GM21515 (cell line): ENCODE measurements around the gene IGF1R.

Experiments
- ATAC-seq: cut with Tn5 transposase; IDR thresholded peaks from one replicate; pipeline ENCODE4 v1.9.1; 2021; ENCODE audit not compliant: unreplicated experiment

The IGF1R gene

DNA sequence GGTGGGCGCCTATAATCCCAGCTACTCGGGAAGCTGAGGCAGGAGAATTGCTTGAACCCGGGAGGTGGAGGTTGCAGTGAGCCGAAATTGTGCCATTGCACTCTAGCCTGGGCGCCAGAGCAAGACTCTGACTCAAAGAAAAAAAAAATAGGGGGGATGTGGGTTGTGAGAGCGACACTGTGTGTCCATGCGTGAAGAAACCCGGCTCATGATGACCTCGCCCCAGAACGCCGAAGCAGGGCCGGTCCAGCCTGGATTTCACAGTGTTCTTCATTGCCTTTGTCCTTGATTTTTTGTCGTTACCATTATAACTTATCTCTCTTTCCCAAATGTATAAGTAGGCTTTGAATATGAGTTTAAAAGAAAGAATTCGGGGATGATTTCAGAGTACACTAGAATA is 230.5 kb downstream of the IGF1R start:
- no peak for ATAC-seq

DNA sequence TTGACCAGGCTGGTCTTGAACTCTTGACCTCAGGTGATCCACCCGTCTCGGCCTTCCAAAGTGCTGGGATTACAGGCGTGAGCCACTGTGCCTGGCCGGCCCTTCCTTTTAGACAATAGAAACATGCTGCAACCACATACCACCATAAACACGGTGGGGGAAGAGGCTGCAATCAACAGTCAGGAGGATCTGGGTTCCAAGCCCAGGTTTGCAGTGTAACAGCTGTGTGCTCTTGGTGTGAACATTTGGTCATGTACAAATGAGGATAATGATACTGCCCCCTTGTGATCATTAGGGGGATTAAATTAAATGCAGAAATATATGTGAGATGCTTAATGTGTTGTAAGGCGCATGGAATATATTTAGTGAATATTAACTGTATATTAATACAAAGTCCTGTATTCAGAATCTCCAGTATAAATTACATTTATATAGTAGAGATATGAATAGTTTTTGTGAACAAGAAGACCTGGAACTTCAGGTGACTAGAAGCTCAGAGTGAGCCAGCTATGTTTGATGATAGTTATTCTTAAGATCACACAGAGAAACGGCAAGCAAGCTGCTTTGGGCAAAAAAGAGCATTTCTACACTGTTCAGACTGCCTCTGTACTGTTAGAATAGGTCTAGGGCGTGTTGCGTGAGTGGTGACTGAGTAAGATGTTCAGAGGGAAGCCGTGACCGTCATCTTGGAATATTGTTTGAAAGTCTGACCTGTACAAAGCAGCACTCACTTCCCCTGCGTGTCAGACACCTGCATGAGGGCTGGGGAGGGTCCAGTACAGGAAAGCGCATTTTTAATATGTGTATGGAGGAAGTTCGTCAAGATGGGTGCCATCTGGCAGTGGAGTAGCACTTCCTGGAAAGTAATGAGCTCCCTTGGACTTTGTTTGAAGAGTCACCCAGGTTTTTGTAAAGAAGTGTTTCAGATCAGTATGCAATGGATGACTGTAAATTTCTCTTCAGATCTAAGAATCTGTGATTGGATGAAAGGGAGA is 233.5 kb downstream of the IGF1R start:
- peak; percentile 81 for ATAC-seq

DNA sequence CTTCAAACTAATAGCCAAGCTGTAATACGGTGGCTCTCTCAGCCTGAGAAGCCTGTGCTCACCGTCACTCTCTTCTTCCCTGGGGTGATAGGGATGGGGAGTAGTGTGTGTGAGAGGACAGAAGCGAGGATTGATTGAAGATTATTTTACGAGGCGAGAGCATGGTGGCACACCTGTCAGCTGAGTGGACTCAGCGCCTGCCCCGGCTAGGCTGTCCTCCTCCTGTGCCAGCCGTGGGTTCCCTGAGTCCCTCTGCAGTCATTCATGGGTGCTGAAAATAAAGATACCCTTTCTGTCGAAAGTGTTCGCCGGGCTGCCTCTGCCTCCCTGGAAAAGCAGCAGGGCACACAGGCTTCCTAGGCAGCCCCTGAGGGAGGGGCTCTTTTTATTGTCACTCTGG is 235.1 kb downstream of the IGF1R start:
- no peak for ATAC-seq

DNA sequence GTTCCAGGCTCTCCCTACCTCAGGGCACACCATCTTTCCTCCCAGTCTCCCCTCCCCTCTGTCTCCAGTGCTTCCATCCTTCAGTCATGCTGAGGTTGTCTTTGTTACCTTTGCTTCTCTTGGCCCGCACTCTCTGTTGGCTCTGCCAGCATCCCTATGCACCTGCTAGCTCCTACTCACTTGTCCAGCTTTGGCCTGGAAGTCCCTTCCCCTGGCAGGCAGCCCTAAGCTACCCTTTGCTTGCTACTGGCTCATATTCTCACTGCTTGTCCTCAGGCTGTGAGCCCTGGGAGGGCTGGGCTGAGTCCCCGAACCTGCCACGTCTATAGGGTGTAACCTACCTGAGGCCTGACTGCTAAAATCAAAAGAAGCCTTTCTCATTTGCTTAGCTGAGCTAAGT is 236.6 kb downstream of the IGF1R start:
- no peak for ATAC-seq

DNA sequence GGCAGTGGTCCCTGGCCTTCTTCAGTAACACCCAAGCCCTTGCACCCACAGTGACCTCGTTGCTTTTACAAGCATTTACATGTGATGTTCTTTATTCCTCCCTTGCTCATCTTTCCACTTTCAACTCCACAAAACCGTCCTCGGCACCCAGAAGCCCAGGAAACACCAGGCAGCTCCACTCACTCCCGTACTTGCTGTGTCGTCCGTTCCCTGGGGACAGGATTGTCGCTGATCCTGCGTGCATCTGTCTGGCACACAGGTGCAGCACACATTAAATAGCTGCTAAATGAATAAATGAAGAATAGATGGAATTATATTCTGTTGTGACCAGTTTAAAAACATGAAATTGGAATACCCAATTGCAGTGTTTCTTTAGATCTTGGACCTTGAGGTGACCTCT is 239.6 kb downstream of the IGF1R start:
- no peak for ATAC-seq

DNA sequence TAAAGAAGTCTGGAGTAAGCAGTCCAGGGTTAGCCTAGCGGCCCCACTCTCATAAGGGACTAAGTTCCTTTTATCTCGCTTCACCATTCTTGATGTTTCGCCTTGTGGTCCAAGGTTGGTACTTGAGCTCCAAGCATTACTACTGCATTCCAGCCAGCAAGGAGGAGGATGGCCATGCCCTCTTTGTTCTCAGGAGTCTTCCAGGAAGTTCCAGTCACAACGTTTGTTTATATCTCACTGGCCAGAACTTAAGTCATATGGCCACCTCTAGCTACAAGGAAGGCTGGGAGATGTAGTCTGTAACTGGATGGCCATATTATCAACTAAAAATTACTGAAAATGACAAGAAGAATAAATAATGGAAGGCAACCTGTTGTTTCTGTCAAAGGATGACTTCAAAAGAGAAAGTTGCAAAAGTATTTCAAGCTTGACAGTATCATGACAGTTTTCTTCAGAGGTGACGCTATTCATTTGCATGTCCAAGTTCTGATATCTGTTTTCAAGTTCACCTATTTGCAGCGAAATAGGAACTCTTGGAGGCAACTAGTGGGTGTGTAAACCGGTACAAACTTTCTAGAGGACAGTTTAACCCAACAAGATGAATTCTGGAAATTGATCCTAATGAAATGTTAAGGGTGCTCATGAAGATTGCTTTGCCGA is 240.6 kb downstream of the IGF1R start:
- no peak for ATAC-seq

DNA sequence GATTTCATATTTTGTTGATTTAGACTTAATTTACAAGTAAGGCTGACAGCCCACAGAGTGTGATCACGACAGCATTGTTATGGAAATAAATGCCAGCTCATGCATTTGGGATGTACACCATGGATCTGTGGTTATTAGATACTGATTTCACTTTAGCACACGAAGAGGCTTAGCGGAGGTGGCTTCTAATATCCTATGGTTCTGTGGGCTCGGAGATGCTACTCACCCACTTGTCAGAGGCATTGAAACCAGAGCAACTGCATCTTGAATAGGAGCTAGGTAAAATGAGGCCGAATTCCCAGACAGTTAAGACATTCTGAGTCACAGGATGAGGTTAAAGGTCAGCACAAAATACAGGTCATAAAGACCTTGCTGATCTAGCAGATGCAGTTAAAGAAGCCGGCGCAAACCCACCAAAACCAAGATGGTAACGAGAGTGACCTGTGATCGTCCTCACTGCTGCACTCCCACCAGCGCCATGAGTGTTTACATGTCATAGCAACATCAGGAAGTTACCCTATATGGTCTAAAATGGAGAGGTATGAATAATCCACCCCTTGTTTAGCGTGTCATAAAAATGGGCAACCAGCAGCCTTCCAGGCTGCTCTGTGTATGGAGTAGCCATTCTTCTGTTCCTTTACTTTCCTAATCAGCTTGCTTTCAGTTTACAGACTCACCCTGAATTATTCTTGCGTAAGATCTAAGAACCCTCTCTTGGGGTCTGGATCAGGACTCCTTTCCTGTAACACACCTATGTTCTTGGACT is 241.8 kb downstream of the IGF1R start:
- no peak for ATAC-seq

DNA sequence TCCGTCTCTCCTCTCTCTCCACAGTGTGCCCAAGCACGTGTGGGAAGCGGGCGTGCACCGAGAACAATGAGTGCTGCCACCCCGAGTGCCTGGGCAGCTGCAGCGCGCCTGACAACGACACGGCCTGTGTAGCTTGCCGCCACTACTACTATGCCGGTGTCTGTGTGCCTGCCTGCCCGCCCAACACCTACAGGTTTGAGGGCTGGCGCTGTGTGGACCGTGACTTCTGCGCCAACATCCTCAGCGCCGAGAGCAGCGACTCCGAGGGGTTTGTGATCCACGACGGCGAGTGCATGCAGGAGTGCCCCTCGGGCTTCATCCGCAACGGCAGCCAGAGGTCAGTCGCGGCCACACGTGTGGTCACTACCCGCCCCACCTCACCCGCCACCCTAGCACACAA is 243.0 kb downstream of the IGF1R start:
- no peak for ATAC-seq

DNA sequence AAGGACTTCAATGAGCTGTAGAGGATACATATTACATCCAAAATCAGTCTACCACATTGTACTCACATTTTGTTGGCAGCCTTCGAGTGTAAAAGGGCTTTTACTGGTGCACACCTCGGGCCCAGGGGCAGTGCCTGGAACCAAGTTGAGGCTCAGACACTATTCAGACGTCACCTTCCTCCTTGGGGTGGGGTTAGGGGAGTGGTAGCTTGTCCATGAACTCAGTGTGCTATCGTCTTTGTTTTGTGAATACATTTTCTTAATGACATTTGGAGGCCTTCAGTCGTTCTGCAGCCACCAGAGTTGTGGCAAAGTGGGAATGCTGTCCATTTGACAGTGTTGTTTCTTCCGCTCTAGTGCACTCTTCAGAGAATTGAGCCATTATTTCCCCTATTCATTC is 245.1 kb downstream of the IGF1R start:
- no peak for ATAC-seq

DNA sequence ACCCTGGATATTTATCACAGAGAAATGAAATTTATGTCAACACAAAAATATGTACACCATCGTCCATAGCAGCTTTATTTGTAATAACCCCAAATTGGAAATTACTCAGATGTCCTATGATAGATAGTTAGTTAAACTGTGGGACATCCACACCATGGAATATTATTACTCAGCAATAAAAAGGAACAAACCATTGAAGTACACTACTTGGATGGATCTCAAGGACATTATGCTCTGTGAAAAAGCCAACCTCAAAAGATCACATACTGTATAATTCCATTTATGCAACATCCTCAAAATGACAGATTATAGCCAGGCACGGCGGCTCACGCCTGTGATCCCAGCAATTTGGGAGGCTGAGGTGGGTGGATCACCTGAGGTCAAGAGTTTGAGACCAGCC is 246.0 kb downstream of the IGF1R start:
- no peak for ATAC-seq

DNA sequence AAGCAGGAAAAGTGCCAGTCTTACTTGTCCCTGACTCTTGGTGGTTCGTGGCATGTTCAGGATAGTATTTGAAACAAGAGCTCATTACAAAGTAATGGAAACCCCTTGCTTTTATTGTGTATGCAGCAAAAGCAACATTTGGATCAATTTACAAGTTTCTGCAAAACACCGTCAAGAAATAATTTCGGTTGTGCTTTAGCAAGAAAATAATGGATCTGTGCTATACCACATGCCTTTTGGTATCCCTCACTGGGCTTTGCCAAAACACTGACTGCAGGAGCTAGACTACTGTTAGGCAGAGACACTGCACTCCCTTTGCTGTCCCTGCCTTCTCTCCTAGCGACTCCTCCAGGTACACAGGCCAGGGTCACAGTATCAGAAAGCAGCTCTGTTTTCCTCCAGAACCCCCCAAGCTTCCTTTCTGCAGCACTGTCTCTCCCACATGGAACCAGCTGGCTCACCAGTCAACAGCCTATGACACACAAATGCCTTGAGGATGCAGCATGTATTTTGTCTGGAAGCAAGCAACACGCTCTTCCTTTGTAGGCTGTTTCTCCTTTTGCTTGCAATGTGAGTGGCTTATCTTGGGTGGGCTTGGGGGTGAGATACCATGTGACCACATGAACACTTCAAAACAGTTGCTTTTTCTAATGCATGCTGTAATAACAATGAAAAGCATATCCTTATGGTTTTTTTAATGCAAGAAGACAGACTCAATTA is 247.8 kb downstream of the IGF1R start:
- no peak for ATAC-seq

DNA sequence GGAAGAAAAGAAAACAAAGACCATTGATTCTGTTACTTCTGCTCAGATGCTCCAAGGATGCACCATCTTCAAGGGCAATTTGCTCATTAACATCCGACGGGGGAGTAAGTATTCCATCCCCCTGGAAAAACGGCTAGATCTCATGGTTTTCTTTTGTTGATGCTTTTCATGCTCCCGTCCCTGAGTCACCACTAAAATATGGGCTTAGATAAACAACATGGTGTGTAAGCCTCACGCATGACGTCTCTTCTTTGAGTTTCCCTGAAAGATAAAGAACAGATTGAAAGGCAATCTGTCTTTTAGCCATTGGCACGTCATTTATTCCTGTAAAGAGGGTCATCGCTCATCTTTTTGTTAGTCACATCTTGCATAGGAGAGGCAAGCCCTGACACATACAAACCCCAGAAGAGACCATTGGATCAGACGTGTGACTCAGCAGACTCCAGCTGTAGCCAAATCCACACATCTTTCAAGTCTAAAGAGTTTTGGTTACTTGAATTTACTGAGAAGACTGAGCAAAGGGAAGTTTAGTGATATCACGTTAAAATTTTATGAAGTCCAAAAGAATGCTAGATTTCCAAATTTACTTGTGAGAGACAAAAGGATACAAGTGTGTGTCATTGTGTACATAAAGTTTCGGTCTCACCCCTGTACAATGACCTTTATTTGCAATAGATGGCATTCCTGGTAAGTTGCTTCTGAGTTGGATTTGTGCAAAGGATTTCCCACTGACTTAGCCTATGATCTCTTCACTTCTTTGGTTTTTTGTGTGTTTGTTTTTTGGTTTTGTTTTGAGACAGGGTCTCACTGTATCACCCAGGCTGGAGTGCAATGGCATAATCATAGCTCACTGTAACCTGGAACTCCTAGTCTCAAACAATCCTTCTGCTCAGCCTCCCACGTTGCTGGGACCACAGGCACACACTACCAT is 248.7 kb downstream of the IGF1R start:
- ATAC-seq: no peak

DNA sequence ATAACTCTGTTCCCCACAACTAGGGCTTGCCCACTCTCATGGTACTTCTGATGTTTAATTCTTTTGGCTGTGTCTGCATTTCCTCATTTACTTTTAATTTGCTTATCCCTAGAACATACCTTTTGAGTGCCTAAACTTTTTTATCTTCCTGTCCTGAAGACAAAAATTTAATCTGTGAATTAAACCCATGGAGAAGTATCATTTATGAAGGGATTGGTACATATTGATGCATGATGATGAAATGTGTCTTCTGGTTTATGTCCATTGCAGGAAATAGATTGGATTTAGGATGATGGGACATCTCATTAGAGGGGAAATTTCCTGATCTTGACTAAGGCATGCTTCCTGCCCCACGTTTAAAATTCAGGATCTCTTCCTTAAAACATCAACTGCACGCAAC is 249.8 kb downstream of the IGF1R start:
- ATAC-seq: no peak

DNA sequence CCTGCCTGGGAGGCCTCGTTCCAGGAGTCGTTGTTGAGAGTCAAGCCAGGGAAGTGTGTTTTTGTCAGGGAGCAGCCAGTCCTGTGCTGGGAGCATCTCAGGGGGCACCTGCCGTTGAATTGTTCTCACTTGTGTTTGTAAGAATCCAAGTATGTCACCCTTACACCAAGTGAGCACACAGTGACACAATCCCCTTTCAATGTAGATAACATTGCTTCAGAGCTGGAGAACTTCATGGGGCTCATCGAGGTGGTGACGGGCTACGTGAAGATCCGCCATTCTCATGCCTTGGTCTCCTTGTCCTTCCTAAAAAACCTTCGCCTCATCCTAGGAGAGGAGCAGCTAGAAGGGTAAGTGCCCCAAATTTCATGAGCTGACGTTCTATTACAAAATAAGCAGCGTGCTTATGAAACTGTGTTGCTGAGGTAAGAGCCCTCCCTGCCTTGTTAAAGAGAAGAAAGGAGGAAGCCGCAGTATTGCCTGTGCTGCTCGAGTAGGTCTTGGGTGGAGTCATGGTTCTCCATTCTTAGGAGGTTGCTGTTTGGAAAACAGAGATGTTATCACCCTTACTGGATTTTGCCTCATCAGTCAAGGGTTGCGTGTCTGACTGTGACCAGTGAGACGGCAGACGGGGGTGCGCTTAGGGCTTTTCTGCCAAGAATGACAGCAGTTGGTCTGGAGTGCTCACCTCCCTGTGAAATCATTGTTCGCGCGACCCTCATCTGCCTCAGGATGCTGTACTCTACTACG is 251.1 kb downstream of the IGF1R start:
- ATAC-seq: no peak

DNA sequence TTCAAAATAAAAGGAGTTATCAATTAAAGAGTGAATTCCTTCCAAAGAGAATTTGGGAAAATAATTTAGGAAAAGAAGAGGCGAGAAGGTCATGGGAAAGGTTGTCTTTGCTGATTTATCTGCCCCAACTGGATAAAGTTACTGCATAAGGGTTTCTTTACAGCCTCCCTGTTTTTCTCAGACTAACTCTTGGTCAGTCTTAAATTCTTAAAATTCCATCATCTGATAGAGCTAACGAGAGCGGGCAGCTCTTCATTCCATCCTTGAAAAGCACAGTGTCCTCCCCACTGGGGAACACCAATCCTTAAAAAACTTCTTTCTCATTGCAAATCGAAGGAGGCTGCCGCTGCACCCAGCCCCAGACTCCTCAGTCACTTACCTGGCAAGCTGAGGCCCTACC is 252.0 kb downstream of the IGF1R start:
- ATAC-seq: no peak

DNA sequence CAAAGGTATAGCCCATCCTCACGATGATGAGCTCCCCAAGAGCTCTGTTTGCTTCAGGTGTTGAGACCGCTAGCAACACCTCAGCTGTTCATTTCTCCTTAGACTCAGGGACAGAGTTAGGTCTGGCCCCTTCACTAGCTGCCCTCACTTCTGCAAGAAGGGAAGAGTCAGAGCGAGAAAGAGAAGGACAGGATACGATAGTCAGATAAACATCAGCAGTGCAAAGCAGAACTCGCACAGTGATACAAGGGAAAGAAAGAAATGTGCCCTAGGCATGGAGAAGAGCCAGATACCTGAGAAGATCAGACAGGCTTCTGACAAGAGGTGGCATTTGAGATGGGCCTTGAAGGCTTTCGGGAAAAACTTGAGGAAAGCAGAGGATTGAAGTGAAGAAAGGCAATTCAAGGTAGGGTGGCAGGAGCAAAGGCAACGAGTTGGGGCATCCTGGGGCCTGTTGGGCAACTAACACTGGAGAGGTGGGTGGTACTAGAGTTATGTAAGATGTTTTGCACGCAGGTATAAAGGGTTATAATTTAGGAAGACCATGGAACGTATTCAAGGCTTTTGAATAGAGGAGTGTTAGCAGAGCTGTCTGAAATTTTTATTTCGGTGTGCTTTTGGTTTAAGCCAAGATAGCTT is 253.2 kb downstream of the IGF1R start:
- ATAC-seq: no peak

DNA sequence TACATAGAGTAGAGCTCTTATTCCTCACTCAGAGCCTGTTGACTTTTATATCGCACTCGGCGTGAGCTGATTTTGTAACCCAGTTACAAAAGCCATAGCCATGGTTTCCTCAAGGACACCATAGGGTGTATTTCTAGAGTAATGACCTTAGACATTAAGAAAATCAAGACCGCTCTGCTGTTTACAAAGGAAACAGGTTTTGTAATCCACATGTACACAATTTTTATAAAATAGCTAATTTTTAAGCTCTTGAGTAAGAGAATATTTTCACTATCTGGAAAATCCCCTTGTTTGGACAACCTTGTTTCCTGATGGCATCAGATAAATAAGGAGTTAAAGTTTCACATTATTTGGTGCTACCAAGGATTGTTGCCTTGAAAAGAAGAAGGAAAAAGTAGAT is 254.6 kb downstream of the IGF1R start:
- ATAC-seq: no peak

DNA sequence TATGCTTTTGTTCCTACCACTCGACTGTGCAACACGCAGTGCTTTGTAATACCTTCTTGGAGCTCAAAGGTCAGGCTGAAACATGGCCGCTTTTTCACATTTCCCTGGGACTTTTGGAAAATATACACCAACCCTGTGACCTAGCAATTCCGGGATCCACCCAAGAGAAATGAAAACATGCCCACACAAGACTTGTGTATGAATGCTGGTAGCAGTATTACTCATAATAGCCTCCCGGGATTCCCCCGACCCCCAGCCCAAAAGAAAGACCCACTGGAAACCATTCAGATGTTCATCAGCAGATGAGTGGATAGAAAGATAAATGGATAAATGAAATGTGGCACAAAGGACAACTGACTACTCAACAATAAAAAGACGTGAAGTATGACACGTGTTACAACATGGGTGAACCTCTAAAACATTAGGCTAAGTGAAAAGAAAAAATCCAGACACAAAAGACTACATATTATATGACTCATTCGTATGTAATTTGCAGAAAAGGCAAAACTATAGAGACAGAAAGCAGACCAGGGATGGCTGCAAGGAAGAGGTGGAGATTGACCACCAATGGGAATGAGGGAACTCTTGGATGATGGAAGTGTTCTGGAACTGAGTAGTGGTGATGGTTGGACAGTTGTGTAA is 255.2 kb downstream of the IGF1R start:
- no peak for ATAC-seq
